Fibroblast of skin of left biceps (primary cell): ENCODE results near the gene PTTG1IP.

Experiments used
- DNase-seq, 2 experiments: peaks; one replicate each; pipeline ENCODE4 v3.0.0-alpha.2; 2013; ENCODE audit warnings: low read depth in 2 of 2

PTTG1IP gene

GRCh38 chr21:44896561-44897286, 23.2 kb upstream of the PTTG1IP start:
- no peak for DNase-seq

DNA sequence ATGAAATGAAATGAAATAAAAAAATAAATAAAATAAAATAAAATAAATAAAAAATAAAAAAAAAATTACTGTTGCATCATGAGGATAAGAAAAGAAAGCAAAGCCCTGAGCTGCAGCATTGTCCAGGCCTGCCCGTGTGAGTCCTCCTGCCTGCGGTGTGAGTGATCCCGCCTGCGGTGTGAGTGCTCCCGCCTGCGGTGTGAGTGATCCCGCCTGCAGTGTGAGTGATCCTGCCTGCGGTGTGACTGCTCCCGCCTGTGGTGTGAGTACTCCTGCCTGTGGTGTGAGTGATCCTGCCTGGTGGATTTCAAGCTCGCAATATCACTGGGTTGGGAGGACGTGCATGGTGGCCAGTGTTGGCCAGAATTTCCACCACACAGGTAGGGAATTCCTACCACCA, 22.4 kb upstream of the PTTG1IP start:
- DNase-seq, result no peak

GRCh38 chr21:44894687-44895302, 21.3 kb upstream of the PTTG1IP start:
- no peak for DNase-seq

GRCh38 chr21:44893948-44894656, 20.6 kb upstream of the PTTG1IP start:
- no peak for DNase-seq

DNA sequence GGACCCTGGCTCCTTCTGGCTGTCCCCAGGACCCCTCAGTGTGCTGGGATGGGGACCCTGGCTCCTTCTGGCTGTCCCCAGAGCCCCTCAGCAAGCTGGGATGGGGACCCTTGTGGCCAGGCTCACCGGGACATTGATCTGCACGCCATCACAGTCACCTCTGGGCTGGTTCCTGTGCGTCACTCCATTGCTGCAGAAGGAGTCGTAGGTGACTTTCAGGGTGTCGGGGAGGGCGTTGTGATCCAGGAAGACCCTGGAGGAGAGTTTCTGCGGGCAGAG, 19.7 kb upstream of the PTTG1IP start:
- no peak for DNase-seq

- no peak for DNase-seq
Observed at GRCh38 chr21:44892536-44893277, 19.2 kb upstream of the PTTG1IP start.

DNA sequence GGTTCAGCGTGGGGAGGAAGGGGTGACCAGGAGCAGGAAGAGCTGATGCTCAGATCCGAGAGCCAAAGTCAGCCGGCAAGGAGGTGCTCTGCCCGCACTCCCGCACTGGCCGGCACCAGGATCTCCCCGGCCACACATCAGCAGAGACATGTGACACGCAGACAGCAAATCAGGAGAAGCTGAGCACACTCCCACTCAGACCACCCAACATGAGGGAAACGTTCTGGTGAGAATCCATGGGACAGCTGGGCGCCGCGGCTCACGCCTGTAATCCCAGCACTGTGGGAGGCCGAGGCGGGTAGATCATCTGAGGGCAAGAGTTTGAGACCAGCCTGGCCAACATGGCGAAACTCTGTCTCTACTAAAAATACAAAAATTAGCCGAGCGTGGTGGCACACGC, 18.6 kb upstream of the PTTG1IP start:
- no peak for DNase-seq

DNA sequence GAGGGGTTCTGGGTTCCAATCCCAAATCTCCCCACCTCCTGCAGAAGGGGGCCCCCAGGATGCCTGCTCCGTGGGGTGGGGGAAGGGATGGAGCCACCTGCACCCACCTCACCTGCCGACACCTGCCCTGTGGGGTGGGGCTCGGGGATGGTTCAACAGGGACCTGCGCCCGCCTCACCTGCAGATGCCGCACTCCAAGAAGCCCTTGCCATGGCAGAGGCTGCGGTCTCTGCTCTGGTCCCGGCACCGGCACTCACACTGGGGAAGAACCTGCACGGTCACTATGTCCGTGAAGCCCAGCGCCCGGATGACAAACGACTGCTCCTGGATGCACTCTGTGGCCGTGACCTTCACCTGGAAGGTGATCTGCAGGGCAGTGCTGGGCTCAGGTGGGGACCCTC, 18.1 kb upstream of the PTTG1IP start:
- no peak for DNase-seq

DNA sequence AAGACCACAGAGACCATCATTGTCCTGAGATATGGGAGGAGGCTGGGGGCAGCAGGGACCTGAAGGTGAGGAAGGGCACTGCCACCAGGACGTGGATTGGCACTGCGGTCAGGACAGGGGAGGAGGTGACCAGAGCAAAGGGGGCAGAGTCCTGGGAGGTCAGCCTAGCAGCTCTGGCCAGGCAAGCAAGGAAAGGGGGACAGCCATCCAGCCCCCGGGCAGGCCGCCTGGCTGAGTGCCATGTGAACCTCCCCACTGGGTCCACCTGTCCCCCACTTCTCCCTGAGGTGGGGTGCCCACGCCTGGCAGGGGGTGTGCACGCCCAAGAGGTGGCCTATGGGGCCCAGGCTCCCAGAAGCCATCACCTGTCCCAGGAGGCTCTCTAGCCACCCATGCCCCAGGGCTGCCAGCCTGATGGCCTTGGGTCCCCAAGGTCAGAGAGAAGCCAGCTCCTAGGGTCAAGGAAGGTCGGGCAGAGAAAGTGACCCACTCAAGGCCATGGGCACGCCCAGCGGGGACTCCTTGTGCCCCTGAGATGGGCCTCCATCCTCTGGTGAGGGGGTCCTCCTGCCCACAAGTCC, 17.6 kb upstream of the PTTG1IP start:
- no peak for DNase-seq

DNA sequence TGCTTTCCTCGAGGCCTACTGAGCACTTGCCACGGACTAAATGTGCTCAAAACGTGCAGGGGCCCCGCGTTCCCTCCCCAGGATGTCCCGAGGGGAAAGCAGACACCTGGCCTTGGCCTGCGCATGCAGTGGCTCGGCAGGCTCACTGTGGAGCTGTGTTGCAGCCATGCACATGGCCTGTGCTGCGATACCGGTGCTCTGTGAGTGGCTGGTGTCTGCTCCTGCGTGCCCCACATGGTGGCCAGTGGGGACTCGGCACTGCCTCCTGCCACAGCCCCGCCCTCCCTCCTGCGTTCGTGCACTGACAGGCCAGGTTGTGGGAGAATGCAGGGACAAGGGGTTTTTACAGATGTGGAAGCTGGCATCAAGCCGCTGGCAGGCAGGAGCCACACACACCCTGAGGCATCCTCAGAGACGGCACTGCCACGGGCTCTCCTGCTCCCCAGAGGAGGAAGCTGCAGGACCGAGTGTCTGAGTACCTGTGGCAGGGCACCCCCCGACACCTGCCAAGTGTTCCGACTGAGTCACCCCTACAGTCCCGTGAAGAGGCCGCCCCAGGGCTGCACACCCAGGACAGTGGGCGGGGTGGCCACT, 16.9 kb upstream of the PTTG1IP start:
- DNase-seq, result no peak

GRCh38 chr21:44889625-44890337, 16.3 kb upstream of the PTTG1IP start:
- no peak for DNase-seq

DNA sequence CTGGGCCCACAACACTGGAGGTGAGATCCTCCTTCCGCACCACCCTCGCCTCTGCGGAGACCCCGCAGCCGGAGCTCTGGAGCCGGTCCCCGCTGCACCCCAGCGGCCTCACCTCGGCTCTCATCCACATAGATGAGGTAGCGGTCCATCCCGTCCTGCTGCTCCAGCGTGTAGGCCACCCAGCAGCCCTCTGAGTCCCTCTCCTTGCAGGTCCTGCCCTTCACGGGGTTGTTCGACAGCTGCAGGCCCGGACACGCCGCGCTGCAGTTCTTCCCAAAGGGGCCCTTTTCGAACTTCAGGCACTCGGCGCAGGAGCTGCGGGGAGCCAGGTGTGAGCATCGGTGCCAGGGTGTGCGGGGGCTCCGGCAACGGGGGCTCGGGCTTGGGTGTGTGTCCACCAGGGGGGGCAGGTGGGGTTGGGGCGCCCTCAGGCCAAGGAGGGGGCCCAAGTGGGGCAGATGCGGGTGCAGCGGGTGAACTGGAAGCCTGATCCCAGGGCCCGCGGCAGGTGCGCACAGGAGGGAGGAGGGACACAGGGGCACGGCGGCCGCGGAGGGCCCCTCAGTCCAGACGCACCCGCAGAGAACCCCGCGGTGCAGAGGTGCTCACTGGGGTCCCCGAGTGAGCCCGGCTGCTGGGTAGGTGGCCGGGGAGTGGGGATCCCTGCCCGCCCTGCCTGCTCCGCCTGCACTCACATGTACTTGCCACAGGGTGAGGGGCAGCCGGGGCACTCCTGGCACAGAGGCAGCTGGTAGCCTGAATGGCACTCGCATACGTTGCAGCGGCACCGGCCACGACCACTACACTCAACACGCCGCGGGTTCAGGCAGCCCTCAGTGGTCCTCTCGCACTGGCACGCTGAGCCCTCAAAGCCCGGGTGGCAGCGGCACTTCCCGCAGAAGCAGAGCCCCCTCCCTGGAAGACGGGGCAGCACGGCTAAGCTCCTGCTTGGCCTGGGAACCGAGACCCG, 15.4 kb upstream of the PTTG1IP start:
- DNase-seq, result no peak

DNA sequence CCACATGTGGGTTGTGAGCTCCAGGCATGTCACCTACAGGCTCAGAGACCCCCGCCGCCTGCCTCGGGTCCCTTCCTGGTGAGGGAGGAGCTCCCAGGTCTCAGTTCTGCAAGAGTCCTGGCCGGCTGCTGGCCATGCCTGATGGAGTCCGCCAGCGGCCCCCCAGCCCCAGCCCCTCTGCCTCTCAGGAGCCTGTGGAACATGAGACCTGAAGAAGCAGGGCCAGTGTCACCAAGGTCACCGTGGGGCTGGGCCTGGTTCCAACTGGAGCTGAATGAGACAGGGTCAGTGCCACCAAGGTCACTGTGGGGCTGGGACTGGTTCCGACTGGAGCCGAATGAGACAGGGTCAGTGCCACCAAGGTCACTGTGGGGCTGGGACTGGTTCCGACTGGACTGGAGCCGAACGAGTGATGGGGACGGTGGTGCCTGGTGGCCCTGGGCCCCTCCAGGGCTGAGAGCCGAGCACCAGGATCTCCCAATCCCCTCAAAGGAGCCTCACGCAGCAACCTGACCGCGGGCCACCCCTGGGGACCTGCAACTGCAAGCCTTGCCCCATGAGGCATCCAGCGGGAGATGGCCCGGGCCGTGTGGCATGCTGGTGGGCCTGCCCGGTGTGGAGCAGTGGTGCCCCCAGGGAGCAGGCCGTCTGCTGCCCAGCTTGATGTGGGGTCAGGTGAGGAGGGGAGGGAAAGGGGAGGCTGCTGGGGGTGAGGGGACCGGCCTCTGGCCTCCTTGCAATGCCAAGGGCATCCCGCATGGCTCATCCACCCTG, 14.5 kb upstream of the PTTG1IP start:
- no peak for DNase-seq

GRCh38 chr21:44887126-44887806, 13.8 kb upstream of the PTTG1IP start:
- no peak for DNase-seq

DNA sequence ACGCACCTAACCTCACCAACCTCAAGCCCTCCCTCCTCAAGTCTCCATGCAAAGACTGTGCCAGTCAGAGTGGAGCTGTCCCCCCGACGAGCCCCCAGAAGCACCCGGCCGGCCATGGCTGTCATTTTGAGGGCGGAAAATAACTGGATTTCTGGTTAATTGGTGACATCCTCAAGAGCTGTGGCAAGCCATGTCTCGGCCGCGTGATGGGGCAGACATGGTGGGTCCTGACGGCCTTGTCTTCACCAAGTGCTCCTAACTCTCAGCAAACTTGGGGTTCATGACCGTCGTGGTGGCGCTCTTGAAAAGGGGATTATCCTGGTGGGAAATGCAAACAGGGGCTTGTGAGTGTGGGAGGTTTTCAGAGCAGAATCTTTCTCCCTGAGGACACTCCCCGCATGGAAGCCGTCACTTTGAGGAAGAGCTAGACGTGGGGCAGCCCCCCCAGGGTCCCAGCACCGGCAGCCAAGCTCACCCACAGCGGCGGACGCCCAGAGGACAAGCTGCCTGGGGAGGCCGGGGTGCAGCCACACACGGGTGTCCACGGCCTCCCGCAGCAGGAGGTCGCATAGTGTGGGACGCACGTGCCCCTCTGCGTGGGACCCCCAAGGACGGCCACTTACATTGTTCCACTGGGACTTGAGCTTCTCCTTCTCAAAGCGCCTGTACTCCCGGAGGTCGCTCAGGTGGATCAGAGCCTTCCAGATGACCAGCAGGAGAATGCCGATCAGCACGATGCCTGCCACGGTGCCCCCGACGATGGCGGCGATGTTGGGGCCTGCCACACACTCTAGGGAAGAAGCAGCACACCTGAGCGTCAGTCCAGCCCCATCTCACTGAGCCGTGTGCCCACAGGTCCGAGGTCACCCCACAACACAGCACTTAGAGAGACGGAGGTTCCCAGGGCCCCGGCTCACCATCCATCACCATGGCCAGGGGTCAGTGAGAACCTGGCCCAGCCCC, 12.9 kb upstream of the PTTG1IP start:
- no peak for DNase-seq

DNA sequence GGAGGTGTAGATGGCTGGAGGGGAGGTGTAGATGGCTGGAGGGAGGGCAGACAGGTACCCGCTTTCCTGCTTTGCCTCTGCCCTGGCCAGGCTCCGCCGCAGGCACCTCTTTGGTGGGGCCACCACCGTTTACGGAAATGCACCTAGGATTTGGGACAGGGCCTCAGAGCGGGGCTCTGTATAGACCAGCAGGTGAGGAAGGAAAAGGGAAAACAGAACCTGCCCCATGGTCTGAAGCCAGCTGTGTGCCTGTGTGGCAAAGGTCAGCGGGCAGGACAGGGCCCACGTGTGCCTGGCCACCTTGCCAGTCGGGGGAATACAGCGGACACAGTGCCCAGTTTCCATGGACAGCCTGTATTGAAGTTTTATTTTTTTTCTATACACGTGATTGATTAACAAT, 12.1 kb upstream of the PTTG1IP start:
- no peak for DNase-seq

DNA sequence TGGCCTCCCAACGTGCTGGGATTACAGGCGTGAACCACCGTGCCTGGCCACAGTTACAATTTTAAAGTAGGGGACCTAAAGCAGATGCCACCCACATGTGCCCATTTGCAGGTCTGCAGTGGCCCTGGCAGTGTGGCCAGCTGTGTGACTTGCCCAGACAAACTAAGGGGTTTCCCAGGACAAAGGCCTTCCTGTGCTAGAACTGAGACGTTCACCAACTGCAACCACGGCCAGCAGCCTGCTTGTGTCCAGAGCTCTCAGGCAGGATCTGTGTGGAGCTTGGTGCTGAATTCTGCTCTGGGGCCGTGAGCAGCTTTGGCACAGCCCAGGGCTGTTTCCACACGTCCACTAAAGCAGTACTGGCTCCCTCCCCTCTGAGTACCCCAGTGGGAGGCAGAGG, 10.6 kb upstream of the PTTG1IP start:
- no peak for DNase-seq
